Central memory CD8-positive, alpha-beta T cell (primary cell): Measurements from ENCODE around the gene SLC6A19.

Source experiments
- ATAC-seq: fragments of 150-1000 bp; cut with Tn5 transposase; replicated peaks from 2 replicates; pipeline ENCODE4 v1.10.0; 2022; ENCODE audit warnings: mild to moderate bottlenecking, moderate FRiP score, moderate number of reproducible peaks; ENCODE audit not compliant: poor library complexity, severe bottlenecking; ENCODE audit errors: extremely low read depth
- DNase-seq, 2 donors: peaks; one replicate each; pipeline ENCODE4 v3.0.0; 2021; ENCODE audit warnings: low spot score in 2 of 2
- H3K27ac Mint-ChIP-seq: one replicate; pipeline ENCODE4 v1.8.0; 2022; ENCODE audit warnings: low read depth, mild to moderate bottlenecking, moderate library complexity, mixed read lengths
- H3K27me3 Mint-ChIP-seq: one replicate; pipeline ENCODE4 v1.8.0; 2022; ENCODE audit warnings: mixed read lengths
- H3K36me3 Mint-ChIP-seq: one replicate; pipeline ENCODE4 v1.8.0; 2022; ENCODE audit warnings: mild to moderate bottlenecking, moderate library complexity, mixed read lengths; ENCODE audit not compliant: insufficient read depth
- H3K4me1 Mint-ChIP-seq: one replicate; pipeline ENCODE4 v1.8.0; 2022; ENCODE audit warnings: mixed read lengths
- H3K4me3 Mint-ChIP-seq: one replicate; pipeline ENCODE4 v1.8.0; 2022; ENCODE audit warnings: mild to moderate bottlenecking, moderate library complexity, mixed read lengths
- H3K9me3 Mint-ChIP-seq: one replicate; pipeline ENCODE4 v1.8.0; 2022; ENCODE audit warnings: mixed read lengths

SLC6A19 gene

GRCh38 chr5:1230551-1230950 is 29.2 kb downstream of the SLC6A19 start:
- DNase-seq (no peak), ATAC-seq (no peak)
- Mint-ChIP-seq H3K9me3 (peaks cover 3% of the 10 kb centered on the region), H3K27me3 (peaks cover 40% of the 10 kb centered on the region), H3K27ac (no peak overlapping the region), H3K4me1 (peaks cover 5% of the 10 kb centered on the region), H3K36me3 (peaks cover 5% of the 10 kb centered on the region), H3K4me3 (no peak overlapping the region)

DNA sequence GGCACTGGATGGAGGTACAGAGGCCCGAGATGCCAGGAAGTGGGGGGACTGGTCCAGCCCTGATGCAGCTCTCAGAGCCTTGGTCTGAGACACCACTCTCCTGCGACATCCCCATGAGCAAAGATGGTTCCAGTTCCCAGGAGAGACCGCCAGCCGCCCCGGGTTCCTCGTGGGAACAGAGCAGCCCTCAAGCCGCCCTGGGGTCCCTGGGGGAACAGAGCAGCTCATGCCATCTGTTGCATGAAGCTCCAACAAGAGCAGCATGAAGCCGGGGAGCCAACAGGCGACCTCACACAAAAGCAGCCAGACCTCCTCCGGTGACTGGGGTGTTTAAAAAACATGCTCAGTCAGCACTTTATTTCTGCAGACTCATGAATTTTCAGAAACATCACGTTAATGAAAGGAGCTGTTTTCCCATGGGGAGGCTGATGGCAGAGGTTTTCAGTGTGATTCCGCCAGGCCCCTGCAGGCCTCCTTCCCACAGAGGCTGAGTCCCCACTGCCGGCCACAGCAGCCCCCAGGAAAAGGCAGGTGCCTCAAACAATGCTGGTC is 30.0 kb downstream of the SLC6A19 start:
- Mint-ChIP-seq H3K4me3 (no peak overlapping the region), H3K27me3 (peaks cover 40% of the 10 kb centered on the region), H3K9me3 (peaks cover 10% of the 10 kb centered on the region), H3K4me1 (peaks cover 5% of the 10 kb centered on the region), H3K27ac (no peak overlapping the region), H3K36me3 (peaks cover 6% of the 10 kb centered on the region)
- no peak for DNase-seq
- no peak for ATAC-seq

DNA sequence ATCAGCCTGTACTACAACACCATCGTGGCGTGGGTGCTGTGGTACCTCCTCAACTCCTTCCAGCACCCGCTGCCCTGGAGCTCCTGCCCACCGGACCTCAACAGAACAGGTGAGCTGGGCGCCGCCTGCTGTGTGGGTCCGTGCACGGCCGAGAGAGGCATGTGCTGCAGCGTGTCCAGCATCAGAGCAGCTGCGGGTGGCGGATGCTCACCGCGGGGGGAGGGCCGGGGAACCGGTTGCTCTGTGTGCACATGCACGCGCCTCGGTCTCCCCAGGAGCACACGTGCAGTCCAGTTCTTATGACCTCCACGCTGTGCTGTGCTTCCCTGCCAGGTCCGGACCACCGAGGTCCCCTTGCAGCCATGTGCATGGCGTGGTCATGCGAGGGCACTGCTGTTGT is 31.4 kb downstream of the SLC6A19 start:
- no peak overlapping the region for H3K4me3 Mint-ChIP-seq
- DNase-seq (no peak), ATAC-seq (no peak)
- H3K27ac Mint-ChIP-seq = no peak overlapping the region
- peaks cover 5% of the 10 kb centered on the region for H3K4me1 Mint-ChIP-seq
- peaks cover 6% of the 10 kb centered on the region for H3K36me3 Mint-ChIP-seq
- peaks cover 42% of the 10 kb centered on the region for H3K27me3 Mint-ChIP-seq
- peaks cover 10% of the 10 kb centered on the region for H3K9me3 Mint-ChIP-seq

DNA sequence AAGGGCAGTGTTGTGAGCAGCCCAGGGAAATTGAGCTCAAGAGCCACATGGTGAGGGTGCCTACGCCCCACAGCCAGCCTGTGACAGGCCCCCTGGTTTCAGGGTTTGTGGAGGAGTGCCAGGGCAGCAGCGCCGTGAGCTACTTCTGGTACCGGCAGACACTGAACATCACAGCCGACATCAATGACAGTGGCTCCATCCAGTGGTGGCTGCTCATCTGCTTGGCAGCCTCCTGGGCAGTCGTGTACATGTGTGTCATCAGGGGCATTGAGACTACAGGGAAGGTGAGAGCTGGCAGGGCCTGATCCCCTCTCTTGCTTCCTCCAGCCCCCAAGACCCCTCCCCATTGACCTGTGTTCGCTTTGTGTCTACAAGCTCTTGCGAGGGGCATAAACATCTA is 34.0 kb downstream of the SLC6A19 start:
- H3K36me3 Mint-ChIP-seq = peaks cover 1% of the 10 kb centered on the region
- H3K27ac Mint-ChIP-seq = no peak overlapping the region
- H3K9me3 Mint-ChIP-seq = peaks cover 10% of the 10 kb centered on the region
- no peak overlapping the region for H3K4me3 Mint-ChIP-seq
- peaks cover 16% of the 10 kb centered on the region for H3K27me3 Mint-ChIP-seq
- no peaks in the 10 kb centered on the region for H3K4me1 Mint-ChIP-seq
- ATAC-seq (no peak), DNase-seq (no peak)

DNA sequence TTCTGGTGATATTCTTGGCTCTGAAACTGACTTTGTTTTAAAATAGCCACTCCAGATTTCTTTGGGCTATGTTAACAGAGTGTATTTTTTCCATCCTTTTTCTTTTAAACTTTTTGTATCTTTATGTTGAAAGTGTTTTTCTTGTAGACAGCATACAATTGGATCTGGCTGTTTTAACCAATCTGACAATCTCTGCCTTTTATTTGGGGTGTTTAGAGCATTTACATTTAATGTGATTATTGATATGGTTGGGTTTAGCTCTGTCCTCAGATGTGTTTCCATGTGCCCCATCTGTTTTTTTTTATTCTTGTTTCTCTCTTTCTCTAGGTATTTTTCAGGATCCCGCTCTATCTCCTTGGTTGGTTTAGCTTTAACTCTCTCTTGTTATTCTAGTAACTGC is 34.4 kb downstream of the SLC6A19 start:
- no peaks in the 10 kb centered on the region for H3K4me1 Mint-ChIP-seq
- H3K9me3 Mint-ChIP-seq = peaks cover 10% of the 10 kb centered on the region
- no peak overlapping the region for H3K27ac Mint-ChIP-seq
- no peak for ATAC-seq
- H3K27me3 Mint-ChIP-seq = peaks cover 12% of the 10 kb centered on the region
- H3K36me3 Mint-ChIP-seq = peaks cover 1% of the 10 kb centered on the region
- no peak overlapping the region for H3K4me3 Mint-ChIP-seq
- no peak for DNase-seq

DNA sequence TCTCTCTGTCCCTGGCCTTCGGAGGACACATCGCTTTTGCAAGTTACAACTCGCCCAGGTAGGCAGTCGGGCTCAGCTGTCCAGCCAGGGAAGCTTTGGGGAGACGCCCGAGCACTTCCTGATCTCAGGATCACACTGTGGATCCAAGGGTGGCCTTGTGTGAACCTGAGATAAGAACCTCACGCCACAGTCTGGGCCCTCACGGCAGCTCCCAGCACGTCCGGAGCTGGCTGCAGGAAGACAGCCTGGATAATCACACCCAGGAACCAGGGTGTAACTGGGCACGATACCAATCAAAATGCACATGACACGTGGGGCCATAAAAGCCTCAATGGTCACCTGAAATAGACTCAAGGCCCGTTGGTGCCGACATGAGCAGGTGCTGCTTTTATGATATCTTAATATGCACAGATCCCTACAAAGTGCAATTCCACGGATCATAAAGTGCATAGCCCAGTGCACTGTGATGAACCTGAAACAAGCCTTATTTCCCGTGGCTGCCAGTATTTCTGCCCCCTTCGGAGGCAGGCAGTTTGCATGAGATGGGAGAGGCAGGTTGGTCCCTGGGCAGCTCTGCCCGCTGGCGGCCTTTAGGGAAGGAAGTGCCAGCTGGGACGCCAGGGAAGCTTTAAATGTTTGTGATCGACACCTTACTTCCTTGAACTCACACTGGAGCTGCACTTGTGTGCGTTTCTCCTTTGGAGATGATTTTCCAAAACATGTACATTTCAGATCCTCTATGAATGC is 38.3 kb downstream of the SLC6A19 start:
- no peak for DNase-seq
- Mint-ChIP-seq H3K4me1 (no peaks in the 10 kb centered on the region), H3K4me3 (no peak overlapping the region)

GRCh38 chr5:1240496-1241260 is 39.3 kb downstream of the SLC6A19 start:
- Mint-ChIP-seq H3K4me3 (no peak overlapping the region), H3K27ac (no peak overlapping the region), H3K27me3 (peaks cover 11% of the 10 kb centered on the region), H3K9me3 (peaks cover 6% of the 10 kb centered on the region), H3K4me1 (no peaks in the 10 kb centered on the region), H3K36me3 (no peaks in the 10 kb centered on the region)
- no peak for DNase-seq
- no peak for ATAC-seq

More for the DNA sequence above, 38.3 kb downstream of the SLC6A19 start:
- H3K27ac Mint-ChIP-seq = no peak overlapping the region
- peaks cover 1% of the 10 kb centered on the region for H3K36me3 Mint-ChIP-seq
- H3K9me3 Mint-ChIP-seq = peaks cover 10% of the 10 kb centered on the region
- peaks cover 11% of the 10 kb centered on the region for H3K27me3 Mint-ChIP-seq
- no peak for ATAC-seq

GRCh38 chr5:1241509-1242080 is 40.2 kb downstream of the SLC6A19 start:
- Mint-ChIP-seq H3K27ac (no peak overlapping the region), H3K4me3 (no peak overlapping the region), H3K4me1 (no peaks in the 10 kb centered on the region), H3K36me3 (no peaks in the 10 kb centered on the region), H3K9me3 (no peaks in the 10 kb centered on the region), H3K27me3 (peaks cover 11% of the 10 kb centered on the region)
- DNase-seq = no peak
- no peak for ATAC-seq

GRCh38 chr5:1242733-1243486 is 41.5 kb downstream of the SLC6A19 start:
- Mint-ChIP-seq H3K27ac (no peak overlapping the region), H3K9me3 (no peaks in the 10 kb centered on the region), H3K4me3 (no peak overlapping the region), H3K4me1 (no peaks in the 10 kb centered on the region), H3K36me3 (no peaks in the 10 kb centered on the region), H3K27me3 (peaks cover 12% of the 10 kb centered on the region)
- ATAC-seq (no peak), DNase-seq (no peak)

GRCh38 chr5:1243487-1244130 is 42.2 kb downstream of the SLC6A19 start:
- Mint-ChIP-seq H3K27me3 (peaks cover 19% of the 10 kb centered on the region), H3K4me1 (no peaks in the 10 kb centered on the region), H3K9me3 (no peaks in the 10 kb centered on the region), H3K4me3 (no peak overlapping the region), H3K27ac (no peak overlapping the region), H3K36me3 (no peaks in the 10 kb centered on the region)
- DNase-seq (no peak), ATAC-seq (no peak)

DNA sequence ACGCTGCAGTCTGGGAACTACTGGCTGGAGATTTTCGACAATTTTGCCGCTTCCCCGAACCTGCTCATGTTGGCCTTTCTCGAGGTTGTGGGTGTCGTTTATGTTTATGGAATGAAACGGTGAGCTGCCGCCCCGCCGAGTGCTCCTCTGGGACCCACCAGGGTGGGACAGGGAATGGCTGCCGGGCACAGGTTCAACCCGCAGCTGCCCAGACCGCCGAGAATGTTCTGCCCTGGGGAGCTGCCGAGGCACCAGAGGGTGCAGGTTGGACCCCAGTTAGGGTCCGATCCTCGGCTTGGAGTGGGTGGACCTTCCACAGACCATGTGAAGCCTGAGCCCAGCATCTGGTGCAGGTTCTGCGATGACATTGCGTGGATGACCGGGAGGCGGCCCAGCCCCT is 42.9 kb downstream of the SLC6A19 start:
- no peak for DNase-seq
- no peak for ATAC-seq

GRCh38 chr5:1244976-1245375 is 43.6 kb downstream of the SLC6A19 start:
- H3K4me1 Mint-ChIP-seq = no peaks in the 10 kb centered on the region
- DNase-seq (no peak), ATAC-seq (no peak)
- no peaks in the 10 kb centered on the region for H3K9me3 Mint-ChIP-seq
- H3K4me3 Mint-ChIP-seq = no peak overlapping the region
- no peak overlapping the region for H3K27ac Mint-ChIP-seq
- H3K36me3 Mint-ChIP-seq = no peaks in the 10 kb centered on the region
- peaks cover 24% of the 10 kb centered on the region for H3K27me3 Mint-ChIP-seq

More for the DNA sequence above, 42.9 kb downstream of the SLC6A19 start:
- peaks cover 24% of the 10 kb centered on the region for H3K27me3 Mint-ChIP-seq
- H3K4me3 Mint-ChIP-seq = no peak overlapping the region
- H3K4me1 Mint-ChIP-seq = no peaks in the 10 kb centered on the region
- no peaks in the 10 kb centered on the region for H3K36me3 Mint-ChIP-seq
- no peak overlapping the region for H3K27ac Mint-ChIP-seq
- H3K9me3 Mint-ChIP-seq = no peaks in the 10 kb centered on the region
